HG03432 (cell line): ENCODE results near the gene SLC19A1.
A peak's percentile ranks its signal among the peaks of the same experiment; 100 is the strongest.

Experiments used
- ATAC-seq: cut with Tn5 transposase; IDR thresholded peaks from one replicate; pipeline ENCODE4 v1.9.1; 2021; ENCODE audit warnings: mild to moderate bottlenecking, moderate library complexity; ENCODE audit not compliant: unreplicated experiment

SLC19A1 gene

DNA sequence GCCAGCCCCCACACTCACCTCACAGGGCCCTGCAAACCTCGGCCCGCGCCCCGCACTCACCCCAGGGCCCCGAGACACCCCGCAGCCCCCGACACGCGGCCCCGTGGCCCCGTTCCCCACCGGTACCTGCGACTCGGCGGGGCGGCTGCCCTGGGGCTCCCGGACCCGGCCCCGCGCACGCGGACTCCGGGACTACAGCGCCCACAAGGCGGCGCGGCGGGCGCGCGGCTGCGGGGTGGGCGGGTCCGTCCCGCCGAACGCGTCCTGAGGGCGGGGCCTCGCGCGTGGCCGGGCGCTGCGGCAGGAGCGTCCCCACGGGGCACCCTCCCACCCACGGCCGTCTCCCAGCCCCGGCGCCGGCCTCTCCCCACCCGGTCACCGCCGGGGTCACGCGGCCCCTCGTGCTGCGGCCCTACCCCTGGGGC lies at the start of gene SLC19A1:
Gene SLC19A1, minus strand, starts transcription at position 199 of the 425 bp plus-strand sequence. CDS start 4,481 bp downstream, outside the sequence.
- ATAC-seq, result peak; percentile 75

DNA sequence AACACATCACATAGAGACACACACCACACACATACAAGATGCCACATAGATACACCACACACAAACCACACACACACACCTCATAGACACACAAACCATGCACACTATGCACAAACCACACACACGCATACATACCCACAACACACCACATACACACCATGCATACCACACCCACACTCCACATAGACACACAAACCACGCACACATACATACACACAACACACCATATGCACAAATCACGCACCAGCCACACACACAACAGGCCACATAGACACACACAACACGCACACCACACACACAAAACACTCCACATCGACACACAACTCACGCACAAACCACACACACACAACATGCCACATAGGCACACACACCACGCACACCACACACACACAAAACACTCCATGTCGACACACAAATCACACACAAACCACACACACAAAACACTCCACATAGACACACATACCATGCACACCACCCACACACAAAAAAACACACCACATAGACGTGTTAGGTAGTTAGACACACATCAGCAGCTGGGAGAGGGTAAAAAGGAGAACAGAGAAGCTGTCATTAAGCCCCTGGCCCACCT lies 49.5 kb upstream of the SLC19A1 start:
- ATAC-seq, result no peak

DNA sequence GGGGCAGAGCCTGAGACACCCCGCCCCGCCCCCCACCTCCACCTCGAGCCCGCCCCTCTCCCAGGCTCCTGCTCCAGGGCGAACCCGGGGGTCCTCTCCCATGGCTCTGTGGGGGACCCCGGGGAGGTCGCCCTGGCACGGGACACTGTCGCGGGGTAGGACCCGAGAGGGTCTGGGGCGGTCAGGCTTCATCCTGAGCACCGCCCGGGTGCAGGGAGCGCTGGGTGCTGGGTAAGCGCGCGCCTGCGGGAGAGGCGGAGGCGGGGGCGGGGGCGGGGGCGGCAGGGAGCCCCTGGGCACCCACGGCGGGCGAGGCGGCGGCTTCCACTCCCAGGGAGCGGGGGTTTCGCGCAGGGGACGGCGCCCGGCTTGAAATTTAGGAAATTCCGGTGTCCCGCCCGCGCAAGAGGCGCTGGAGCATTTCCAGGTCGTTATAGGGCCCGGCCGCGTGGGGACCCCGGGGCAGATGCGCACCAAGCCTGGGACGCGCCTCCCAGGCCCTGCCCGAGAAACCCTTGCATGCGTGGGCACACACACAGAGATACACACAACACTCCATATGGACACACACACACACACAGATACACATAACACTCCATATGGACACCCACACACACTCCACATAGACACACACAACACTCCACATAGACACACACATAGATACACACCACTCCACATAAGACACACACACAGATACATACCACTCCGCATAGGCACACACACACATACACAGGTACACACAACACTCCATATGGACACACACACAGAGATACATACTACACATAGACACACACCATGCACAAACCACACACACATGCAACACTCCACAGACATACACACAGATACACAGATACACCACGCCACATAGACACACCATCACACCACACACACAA lies 48.7 kb upstream of the SLC19A1 start:
- ATAC-seq, result peak; percentile 40

DNA sequence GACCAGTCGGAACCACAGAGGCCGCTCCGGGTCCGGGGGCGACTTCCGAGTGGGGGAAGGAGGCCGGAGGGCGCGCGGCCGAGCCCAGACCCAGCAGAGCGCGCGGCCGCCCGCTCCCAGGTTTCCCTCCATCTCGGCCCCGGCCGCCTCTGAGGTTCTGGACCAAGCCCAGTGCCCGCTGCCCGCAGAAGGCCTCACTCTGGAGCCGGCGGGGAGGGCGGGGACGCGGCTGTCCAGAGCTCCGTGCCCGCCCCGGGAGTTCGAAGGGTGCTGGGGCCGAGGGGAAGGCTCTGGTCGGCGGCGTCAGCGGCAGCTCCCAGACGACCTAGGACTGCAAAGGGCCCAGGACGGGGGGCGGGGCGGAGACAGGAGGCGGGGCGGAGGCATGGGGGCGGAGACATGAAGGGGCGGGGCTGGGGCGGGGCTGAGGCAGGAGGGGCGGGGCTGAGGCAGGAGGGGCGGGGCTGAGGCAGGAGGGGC lies 48.0 kb upstream of the SLC19A1 start:
- ATAC-seq, result peak; percentile 32

DNA sequence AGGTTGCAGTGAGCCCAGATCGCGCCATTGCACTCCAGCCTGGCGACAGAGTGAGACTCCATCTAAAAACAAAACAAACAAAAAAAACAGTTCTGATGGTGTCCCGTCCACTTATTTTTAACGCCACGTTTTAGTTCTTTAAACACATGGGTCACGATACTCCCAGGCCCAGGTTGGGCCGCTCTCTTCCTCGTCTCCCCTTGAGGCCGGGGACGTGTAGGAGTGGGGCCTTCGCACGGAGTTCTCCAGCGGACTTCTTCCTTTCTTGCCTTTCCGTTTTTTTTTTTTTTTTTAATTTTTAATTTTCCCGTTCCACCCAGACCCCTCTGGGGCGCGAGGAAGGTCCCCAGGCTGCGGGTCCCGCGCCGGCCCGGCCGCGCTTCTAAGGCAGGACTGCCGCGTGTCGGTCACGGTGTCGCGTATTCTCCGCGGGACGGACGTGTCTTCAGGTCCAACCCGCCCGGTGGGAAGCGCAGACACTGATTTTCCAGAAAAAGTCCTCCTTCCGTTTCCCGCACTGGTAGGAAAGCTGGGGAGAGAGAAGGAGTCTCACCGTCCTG lies 47.5 kb upstream of the SLC19A1 start:
- ATAC-seq, result no peak

DNA sequence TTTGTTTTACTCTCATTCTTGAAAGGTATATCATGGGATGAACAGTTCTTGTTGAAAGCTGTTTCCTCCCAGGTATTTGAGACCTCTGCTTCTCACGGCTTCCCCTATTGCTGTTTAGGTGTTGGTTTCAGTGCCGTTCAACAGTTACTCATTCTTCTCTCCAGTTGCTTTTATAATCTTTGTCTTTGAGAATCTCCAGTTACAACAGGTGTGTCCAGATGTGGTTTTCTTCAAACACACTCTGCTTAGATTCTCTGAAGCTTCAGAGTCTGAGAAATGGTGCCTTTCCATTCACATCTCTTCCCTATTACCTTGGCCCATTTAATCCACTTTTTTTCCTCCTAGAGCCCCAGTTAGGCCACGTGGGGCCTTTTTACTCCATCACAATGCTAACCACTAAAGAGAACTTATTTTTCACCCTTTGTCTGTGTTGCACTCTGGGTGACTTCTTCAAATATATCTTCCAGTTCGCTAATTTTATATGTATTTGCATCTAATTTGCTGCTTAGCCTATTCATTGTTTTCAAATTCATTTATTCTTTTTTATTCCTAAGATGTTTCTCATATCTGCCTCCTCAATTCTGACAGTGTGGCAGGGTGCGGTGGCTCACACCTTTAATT lies 46.7 kb upstream of the SLC19A1 start:
- no peak for ATAC-seq

DNA sequence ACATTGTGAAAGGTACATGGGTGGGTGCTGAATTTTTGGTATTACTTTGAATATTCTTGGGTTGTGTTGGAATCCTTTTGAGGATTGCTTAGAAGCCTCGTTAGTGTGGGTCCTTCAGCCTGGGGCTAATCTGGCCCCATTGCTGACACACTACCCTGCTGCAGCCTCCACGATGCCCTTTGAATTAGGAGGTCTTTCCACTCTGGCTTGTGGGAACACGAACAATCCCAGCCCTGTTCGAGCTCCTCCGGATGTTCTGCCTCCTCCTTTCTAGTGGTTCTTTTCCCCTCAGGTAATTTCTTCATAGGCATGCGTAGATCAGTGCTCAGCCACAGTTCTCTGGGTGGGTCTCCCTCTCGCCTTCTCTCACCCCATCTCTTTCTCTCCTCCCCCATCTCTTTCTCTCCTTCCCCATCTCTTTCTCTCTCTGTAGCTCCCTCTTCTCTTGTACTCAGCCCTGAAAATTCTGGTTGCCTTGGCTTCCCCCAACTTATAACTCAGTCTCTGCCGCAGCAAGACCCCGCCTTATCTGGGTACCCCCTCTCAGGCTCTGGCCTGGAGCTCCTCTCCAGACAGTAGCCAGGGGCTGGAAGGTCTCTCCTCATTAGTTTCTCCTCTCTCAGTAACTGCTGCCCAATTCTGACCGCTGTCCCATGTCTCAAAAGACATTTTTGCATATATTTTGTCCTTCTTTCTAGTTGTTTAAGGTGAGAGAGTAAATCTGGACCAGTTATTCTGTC lies 46.0 kb upstream of the SLC19A1 start:
- no peak for ATAC-seq

DNA sequence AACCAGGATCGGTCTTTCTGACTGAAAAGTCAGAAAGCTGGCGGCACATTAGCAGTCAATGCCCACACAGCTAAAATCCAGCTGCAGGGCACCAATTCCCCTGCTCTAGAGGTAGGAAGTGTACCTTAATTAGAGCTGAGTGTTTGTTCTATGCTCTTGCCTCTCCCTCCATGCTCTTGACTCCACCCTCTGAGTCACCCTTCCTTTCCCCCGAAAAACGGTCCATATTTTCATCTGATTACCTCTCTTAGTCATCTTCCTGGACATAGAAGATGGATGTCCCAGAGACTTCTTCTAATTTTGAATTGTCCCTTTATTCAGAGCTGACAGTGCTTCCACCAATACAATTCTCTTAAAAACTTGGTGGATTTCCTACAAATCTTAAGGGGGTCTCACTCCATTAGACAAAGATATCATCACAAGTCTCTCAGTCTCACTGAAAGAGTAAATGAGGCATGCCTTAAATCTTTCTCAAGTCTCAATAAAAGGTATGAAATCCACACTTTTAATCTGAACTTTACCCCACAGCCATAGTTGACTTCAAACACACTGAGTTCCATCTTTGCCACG lies 44.1 kb upstream of the SLC19A1 start:
- no peak for ATAC-seq

DNA sequence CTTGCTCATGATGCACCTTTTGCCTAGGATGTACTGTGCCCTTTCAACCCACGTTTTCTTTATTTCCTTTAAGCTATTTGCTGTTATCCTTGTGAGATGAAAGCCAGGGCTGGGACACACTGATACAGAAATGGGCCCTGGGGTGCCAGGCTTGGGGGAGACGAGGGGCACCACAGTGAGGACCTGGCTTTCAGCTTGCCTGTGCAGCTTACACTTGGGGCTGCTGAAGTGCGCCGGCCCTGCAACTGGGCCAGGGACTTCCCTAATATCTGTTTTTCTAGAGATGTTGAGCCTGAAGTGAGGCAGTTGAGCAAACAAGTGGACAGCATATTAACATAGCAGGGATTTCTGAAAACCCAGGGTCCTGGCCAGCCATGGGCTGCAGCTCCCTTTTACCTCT lies 42.5 kb upstream of the SLC19A1 start:
- ATAC-seq, result no peak

DNA sequence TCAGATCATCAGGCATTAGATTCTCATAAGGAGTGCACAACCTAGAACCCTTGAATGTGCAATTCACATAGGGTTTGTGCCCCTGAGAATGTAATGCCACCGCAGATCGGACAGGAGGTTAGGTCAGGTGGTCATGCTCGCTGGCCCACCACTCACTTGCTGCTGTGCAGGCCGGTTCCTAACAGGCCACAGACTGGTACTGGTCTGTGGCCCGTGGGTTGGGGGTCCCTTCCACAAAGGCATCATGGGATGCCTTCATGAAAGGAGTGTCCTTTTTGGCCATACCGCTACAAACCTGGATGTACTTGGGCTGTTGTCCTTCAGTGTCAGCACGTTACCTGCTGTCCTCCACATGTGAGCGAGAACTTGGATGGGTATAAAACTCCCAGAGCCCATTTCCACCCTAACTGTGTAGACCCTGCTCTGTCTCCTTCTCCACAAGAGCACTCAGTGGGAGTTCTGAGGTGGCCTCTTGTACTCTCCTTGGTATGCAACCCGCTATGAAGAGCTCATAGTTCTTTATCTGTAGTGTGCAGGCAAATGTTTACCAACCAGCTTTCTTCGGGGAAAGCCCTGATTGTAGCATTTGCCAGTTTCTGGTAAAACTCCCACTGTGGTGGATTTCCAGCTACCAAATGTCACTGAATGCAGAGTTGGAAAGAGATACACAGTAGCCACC lies 41.7 kb upstream of the SLC19A1 start:
- ATAC-seq, result no peak

DNA sequence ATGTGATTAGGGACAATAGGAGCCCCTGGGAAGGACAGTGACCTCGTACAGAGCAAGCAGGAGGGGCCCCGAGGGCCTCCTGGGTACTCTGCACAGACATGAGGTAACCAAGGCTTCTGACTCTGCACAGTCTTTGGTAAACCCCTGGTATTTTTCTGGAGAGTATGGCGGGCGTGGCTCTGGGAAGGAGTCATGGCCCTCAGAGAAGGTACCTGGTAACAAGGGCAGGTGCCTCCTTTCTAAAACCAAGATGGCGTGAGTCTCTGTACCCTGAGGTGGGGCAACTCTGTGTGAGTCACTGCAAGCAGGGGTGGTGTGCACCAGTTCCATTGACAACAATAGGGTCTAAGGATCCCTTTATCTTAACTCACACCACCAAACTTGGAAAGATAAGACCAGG lies 39.9 kb upstream of the SLC19A1 start:
- no peak for ATAC-seq

DNA sequence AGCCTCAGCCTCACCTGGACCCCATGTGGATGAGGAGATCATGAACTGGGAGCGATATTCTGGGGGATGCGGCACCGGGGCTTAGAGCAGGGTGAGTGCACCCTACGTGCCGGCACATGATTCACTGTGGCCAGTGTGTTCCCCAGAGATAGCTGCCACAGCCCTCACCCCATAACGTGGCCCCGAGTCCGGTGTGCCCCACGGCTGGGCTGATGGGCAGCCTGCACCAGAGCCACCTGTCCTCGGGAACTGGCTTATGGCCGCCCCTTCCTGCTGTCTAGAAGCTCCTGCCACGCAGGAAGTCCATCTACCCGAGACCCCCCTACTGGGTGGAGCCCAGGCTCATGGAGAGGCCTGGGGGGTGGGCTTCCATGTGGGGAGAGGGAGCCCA lies 39.1 kb upstream of the SLC19A1 start:
- no peak for ATAC-seq

DNA sequence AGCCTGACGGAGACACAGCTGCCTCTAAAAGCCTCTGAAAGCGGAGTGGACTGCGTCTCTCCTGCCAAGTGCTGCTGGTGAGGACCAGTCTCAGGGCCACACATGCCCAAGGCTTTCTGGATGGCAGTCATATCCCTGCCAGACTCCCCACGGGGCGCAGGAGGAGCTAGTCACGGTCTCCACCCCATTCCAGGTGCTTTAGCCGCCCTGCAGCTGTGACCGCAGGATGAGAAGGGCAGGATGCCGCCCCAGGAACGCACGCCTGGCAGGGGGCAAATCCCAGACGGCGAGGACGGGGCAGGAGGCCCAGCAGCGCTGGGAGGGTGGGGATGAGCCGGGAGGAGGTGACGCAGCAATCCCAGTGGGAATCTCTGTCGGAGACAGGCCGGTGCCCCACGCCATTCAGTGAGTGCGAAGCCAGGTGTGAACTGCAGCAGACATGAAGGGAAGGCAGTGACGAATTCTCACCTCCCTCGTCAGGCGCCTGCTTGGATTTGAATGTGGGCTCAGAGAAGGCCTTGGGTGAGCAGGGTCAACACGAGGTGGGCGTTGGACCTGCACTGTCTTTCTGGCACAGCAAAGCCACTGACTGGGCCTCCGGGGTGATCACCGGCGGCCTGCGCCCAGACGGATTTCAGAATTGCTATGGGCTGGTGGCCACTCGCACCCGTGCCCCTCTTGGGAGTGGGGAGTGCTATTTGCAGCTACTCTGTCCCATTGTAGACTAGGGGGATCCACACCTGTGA lies 38.5 kb upstream of the SLC19A1 start:
- ATAC-seq, result no peak

DNA sequence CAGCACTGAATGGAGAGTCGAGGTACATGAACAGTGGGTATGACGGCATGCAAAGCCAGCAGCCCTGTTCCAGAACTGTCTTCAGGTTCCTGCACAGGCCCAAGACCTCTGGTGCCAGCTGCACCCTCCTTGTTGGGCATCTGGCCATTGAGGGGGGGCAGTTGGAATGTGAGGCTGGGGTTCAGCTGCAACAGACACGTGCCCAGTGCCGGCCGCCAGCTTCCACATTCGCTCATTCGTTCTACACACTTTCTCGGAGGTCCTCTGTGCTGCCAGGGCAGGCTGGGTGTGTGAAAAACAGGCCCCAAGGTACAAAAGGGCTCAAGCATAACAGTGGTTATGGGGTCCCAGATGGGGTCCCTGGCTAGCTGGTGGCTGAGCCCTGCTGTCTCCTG lies 37.9 kb upstream of the SLC19A1 start:
- no peak for ATAC-seq

DNA sequence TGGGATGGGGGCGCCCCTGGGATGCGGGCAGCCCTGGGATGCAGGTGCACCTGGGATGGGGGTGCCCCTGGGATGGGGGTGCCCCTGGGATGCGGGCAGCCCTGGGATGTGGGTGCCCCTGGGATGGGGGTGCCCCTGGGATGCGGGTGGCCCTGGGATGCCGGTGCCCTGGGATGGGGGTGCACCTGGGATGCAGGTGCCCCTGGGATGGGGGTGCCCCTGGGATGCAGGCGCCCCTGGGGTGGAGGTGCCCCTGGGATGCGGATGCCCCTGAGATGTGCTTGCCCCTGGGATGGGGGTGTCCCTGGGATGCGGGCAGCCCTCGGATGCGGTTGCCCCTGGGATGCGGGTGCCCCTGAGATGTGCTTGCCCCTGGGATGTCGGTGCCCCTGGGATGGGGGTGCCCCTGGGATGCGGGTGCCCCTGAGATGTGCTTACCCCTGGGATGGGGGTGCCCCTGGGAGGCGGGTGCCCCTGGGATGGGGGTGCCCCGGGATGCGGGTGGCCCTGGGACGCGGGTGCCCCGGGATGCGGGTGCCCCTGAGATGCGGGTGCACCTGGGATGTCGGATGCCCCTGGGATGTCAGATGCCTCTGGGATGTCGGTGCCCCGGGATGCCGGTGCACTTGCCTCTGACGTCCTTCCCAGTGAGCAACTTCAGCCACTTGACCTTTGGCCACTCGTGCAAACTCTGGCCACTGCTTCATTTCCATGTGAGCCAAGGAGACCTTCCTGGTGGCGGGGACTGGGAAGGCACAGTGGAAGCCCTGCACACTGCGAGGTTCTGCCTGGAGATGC lies 37.3 kb upstream of the SLC19A1 start:
- ATAC-seq, result no peak

DNA sequence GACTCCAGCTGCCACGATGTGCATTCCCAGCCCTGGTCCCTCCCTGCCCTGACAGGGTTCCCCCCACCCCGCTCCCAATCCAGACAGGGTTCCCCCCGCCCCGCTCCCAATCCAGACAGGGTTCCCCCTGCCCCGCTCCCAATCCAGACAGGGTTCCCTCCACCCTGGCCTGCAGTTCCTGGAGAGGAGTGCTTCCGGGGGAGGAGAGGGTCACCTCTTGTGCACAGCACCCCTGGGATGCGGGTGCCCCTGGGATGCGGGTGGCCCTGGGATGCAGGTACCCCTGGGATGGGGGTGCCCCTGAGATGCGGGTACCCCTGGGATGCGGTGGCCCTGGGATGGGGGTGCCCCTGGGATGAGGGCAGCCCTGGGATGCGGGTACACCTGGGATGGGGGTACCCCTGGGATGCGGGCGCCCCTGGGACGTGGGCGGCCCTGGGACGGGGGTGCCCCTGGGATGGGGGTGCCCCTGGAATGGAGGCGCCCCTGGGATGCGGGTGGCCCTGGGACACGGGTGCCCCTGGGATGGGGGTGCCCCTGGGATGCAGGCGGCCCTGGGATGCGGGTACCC lies 36.7 kb upstream of the SLC19A1 start:
- ATAC-seq, result no peak

DNA sequence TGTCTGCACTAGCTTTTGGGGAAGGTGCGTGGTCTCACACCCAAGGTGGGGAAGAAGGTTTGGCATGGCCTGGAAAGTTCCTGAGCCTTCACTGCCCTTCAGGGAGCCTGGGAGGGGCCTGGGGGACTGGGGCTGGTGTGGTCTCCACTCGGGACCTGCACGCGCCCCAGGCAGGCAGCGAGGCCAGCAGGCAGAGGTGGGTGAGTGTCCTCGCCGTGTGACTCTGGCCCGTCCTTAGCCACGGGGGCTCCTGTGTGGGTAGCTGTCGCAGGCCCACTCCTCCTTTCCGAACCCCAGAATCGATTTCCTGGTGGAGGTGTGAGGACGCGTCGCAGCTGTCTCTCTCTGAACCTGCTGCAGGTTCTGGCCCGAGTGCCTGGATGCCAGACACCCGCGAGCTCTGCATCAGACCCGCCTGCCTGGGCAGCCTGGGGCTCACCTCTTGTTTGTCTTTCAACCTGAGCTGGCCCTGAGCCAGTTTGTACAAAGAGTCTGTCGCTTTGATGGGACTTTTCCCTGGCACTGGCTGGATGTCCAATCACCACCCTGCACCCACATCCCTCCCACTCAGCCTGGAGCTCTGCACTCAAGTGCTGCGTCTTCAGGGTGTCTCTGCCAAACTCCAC lies 36.0 kb upstream of the SLC19A1 start:
- no peak for ATAC-seq

DNA sequence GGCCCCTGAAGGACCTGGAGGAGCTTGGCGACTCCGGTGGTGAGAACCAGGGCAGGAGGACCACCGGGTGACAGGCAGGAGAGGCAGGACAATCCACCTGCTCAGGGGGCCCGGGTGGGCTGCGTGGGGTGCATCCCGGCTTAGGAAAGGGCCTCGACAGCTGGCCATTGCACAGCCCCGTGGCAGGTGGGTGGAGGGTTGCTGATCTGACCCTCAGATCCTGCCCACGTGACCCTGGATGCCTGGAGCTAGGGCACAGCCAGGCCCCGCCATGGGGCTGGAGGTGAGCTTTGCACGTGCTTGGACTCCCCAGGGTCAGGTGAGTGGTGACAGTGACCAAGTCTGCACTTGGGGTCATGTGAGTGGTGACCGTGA lies 35.5 kb upstream of the SLC19A1 start:
- no peak for ATAC-seq
